GM12874 (cell line): ENCODE measurements around the gene MDC1.

Experiments used
- CTCF ChIP-seq: IDR thresholded peaks from 2 replicates; pipeline ENCODE4 v1.5.1; 2011; ENCODE audit warnings: low read depth, mild to moderate bottlenecking, control low read depth, low read length, moderate library complexity; ENCODE audit not compliant: insufficient read depth

Gene MDC1

GRCh38 chr6:30727920-30728553 is 11.0 kb upstream of the MDC1 start:
- no peak for TF ChIP-seq CTCF

- TF ChIP-seq CTCF: no peak
Observed at GRCh38 chr6:30726506-30727413, 9.7 kb upstream of the MDC1 start.

- no peak for TF ChIP-seq CTCF
Observed at GRCh38 chr6:30725713-30726505, 8.8 kb upstream of the MDC1 start.

- no peak for TF ChIP-seq CTCF
Observed at GRCh38 chr6:30724906-30725667, 8.0 kb upstream of the MDC1 start.

GRCh38 chr6:30722280-30723112 is 5.4 kb upstream of the MDC1 start:
- peak; percentile 86 for TF ChIP-seq CTCF

- peak; percentile 45 for TF ChIP-seq CTCF
Observed at GRCh38 chr6:30721198-30722024, 4.3 kb upstream of the MDC1 start.
